GM13977 (cell line): ENCODE results near the gene ANO10.

Source experiments
- DNase-seq: peaks from one replicate; pipeline ENCODE4 v3.0.0; 2012; ENCODE audit warnings: low spot score
- CTCF ChIP-seq: IDR thresholded peaks from 2 replicates; pipeline ENCODE4 v1.5.1; 2012; ENCODE audit warnings: mild to moderate bottlenecking, control low read depth; ENCODE audit not compliant: insufficient read depth; ENCODE audit errors: extremely low read depth, missing control alignments
- in situ Hi-C: fragments of 300-500 bp; cut with MboI; formaldehyde crosslinking; loops from one replicate; pipeline ENCODE4 v1.12.0; 2022; ENCODE audit warnings: low sequenced_read_pairs, low pct_unique_long_range_greater_than_20kb, mixed read lengths, inconsistent platforms; ENCODE audit not compliant: unreplicated experiment

ANO10 gene

GRCh38 chr3:43512754-43513404 is 108.9 kb downstream of the ANO10 start:
- DNase-seq: no peak
- in situ Hi-C loops: loop anchor here (25.0 kb wide), 1 partner anchor 551 kb away; no protein-coding TSS in a partner anchor
- TF ChIP-seq CTCF: no peak

GRCh38 chr3:43506644-43507043 is 115.2 kb downstream of the ANO10 start:
- in situ Hi-C loops: loop anchor here (25.0 kb wide), 1 partner anchor 544 kb away; no protein-coding TSS in a partner anchor
- DNase-seq: no peak
- TF ChIP-seq CTCF: no peak

GRCh38 chr3:43505351-43505750 is 116.5 kb downstream of the ANO10 start:
- DNase-seq: no peak
- in situ Hi-C loops: loop anchor here (25.0 kb wide), 1 partner anchor 543 kb away; no protein-coding TSS in a partner anchor
- TF ChIP-seq CTCF: no peak

GRCh38 chr3:43503067-43503728 is 118.6 kb downstream of the ANO10 start:
- in situ Hi-C loops: loop anchor here (25.0 kb wide), 1 partner anchor 541 kb away; no protein-coding TSS in a partner anchor
- DNase-seq: peak; percentile 14
- TF ChIP-seq CTCF: peak; percentile 38

- DNase-seq: no peak
- in situ Hi-C loops: no loop called here
Measured at GRCh38 chr3:43499256-43499655, 122.6 kb downstream of the ANO10 start.

DNA sequence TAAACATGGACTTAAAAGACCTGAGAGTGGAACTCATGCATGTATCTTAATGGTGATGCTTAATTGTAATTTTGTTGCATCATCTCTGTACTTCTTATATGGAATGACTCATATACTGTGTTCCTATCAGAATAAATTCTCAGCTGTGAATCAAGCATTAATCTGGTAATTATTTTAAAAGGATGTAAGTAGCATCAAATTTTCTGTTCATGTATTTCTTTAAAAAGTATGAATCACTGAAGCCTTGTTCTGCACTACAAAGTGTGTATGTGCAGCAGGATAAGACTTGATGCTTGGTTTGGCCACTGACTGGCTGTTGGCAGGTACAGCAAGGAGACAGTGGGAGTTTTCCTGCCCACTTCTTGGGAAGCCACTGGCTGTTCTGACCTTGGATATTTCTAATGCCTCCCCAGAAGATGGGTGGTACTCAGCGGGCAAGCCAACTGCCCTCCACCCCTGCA is 123.9 kb downstream of the ANO10 start:
- no peak for TF ChIP-seq CTCF
- DNase-seq: no peak
- in situ Hi-C loops: no loop called here

More at GRCh38 chr3:43499256-43499655, 122.6 kb downstream of the ANO10 start:
- no peak for TF ChIP-seq CTCF
